ENCODE results near the gene ROBO1.

The ROBO1 gene

DNA sequence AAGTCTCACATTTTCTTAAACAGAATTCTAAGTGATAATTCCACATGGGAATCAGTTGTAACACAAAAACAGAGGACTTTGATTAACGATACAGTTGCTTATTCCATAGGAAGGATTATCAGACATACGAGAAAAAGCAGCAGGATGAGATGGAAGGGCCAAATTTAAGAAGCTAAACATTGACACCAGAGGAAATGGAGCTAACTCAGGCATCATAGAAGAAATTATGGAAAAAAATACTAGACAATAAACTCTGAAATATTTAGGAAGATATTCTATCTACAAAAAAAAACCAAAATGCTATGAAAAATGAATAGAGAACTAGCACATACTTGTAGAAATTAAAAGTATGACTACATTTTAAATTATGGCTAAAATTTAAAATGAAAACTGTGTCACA lies 776.1 kb downstream of the ROBO1 start:
- Histone ChIP-seq H3K27me3 (ENCODE audit: low read length) (no peaks in the 10 kb centered on the region), H3K27ac (ENCODE audit: low read depth, low read length) (no peak overlapping the region), H3K9ac (ENCODE audit: low read length) (no peak overlapping the region), H3K79me2 (ENCODE audit: insufficient read depth, low read length) (no peaks in the 10 kb centered on the region), H3F3A (ENCODE audit: insufficient read depth) (no peaks in the 10 kb centered on the region), H3K4me2 (ENCODE audit: low read depth, low read length, poor library complexity, severe bottlenecking) (no peak overlapping the region), H3K9me3 (ENCODE audit: insufficient read depth, low read length) (no peaks in the 10 kb centered on the region), H4K20me1 (ENCODE audit: low read depth, low read length) (no peaks in the 10 kb centered on the region), H3K9me2 (replicated peaks; ENCODE audit: insufficient read depth, low read length) (no peaks in the 10 kb centered on the region), H2AFZ (ENCODE audit: low read depth, low read length, severe bottlenecking) (no peak overlapping the region), H3K36me3 (ENCODE audit: low read length) (no peaks in the 10 kb centered on the region), H3K4me3 (ENCODE audit: insufficient read depth, low read length, poor library complexity, severe bottlenecking) (no peak overlapping the region)
- TF ChIP-seq, protein P1, sequence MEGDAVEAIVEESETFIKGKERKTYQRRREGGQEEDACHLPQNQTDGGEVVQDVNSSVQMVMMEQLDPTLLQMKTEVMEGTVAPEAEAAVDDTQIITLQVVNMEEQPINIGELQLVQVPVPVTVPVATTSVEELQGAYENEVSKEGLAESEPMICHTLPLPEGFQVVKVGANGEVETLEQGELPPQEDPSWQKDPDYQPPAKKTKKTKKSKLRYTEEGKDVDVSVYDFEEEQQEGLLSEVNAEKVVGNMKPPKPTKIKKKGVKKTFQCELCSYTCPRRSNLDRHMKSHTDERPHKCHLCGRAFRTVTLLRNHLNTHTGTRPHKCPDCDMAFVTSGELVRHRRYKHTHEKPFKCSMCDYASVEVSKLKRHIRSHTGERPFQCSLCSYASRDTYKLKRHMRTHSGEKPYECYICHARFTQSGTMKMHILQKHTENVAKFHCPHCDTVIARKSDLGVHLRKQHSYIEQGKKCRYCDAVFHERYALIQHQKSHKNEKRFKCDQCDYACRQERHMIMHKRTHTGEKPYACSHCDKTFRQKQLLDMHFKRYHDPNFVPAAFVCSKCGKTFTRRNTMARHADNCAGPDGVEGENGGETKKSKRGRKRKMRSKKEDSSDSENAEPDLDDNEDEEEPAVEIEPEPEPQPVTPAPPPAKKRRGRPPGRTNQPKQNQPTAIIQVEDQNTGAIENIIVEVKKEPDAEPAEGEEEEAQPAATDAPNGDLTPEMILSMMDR (IDR thresholded peaks at IDR 0.05; ENCODE audit: insufficient read depth, low read length, poor library complexity, severe bottlenecking), result no peak
- no peak for TF ChIP-seq EZH2phosphoT487 (conservative IDR thresholded peaks at IDR 0.05; ENCODE audit: low read length)

DNA sequence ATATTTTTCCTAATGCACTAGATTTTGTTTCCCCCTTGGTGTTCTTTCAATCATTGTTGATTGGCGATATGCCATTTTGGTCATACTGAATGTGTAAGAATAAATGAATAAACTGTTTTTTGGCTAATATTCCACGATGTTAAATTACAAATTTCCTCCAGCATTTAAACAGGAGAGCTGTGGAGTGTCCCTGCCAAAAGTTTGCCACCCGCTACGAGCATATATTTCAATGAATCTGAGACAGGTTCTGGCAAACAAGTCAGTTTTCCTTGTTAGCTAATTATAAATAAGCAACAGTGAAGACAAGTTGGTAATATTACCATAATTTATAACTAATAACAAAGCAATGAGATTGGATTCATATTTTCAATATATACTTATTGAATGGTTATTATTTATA lies 777.6 kb downstream of the ROBO1 start:
- Histone ChIP-seq H3K4me3 (ENCODE audit: insufficient read depth, low read length, poor library complexity, severe bottlenecking) (no peak overlapping the region), H4K20me1 (ENCODE audit: low read depth, low read length) (no peaks in the 10 kb centered on the region), H2AFZ (ENCODE audit: low read depth, low read length, severe bottlenecking) (no peak overlapping the region), H3K9me3 (ENCODE audit: insufficient read depth, low read length) (no peaks in the 10 kb centered on the region), H3F3A (ENCODE audit: insufficient read depth) (no peaks in the 10 kb centered on the region), H3K4me2 (ENCODE audit: low read depth, low read length, poor library complexity, severe bottlenecking) (no peak overlapping the region), H3K27ac (ENCODE audit: low read depth, low read length) (no peak overlapping the region), H3K36me3 (ENCODE audit: low read length) (no peaks in the 10 kb centered on the region), H3K27me3 (ENCODE audit: low read length) (no peaks in the 10 kb centered on the region), H3K9me2 (replicated peaks; ENCODE audit: insufficient read depth, low read length) (no peaks in the 10 kb centered on the region), H3K9ac (ENCODE audit: low read length) (no peak overlapping the region), H3K79me2 (ENCODE audit: insufficient read depth, low read length) (no peaks in the 10 kb centered on the region)
- TF ChIP-seq, protein P1 (IDR thresholded peaks at IDR 0.05; ENCODE audit: insufficient read depth, low read length, poor library complexity, severe bottlenecking), result no peak

DNA sequence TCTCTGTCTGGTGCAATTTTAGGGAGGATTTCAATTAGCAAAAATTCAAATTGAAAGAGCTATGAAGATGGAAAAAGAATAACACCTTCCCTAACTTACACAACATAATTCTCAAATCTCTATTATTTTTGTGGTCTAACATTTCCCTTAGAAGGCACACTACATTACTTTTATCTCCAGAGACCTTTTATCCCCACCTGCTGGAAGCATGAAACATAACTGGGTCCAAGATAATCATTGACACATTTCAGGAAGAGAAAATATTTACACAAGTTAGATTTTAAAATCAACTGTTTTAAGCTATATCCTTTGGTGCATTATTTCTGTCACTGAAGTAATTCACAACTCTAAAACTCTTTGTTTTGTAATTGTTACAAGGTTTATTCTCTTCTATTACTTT lies 779.5 kb downstream of the ROBO1 start:
- Histone ChIP-seq H2AFZ (ENCODE audit: low read depth, low read length, severe bottlenecking) (no peak overlapping the region), H3K9me3 (ENCODE audit: insufficient read depth, low read length) (no peaks in the 10 kb centered on the region), H3K9me2 (replicated peaks; ENCODE audit: insufficient read depth, low read length) (no peaks in the 10 kb centered on the region; the same call in 1 of the 2 replicates), H3K79me2 (ENCODE audit: insufficient read depth, low read length) (no peaks in the 10 kb centered on the region), H3F3A (ENCODE audit: insufficient read depth) (no peaks in the 10 kb centered on the region), H3K4me3 (ENCODE audit: insufficient read depth, low read length, poor library complexity, severe bottlenecking) (no peak overlapping the region), H3K36me3 (ENCODE audit: low read length) (no peaks in the 10 kb centered on the region), H4K20me1 (ENCODE audit: low read depth, low read length) (no peaks in the 10 kb centered on the region), H3K4me2 (ENCODE audit: low read depth, low read length, poor library complexity, severe bottlenecking) (no peak overlapping the region), H3K27ac (ENCODE audit: low read depth, low read length) (no peak overlapping the region), H3K27me3 (ENCODE audit: low read length) (no peaks in the 10 kb centered on the region), H3K9ac (ENCODE audit: low read length) (no peak overlapping the region)
- no peak for TF ChIP-seq EZH2phosphoT487 (conservative IDR thresholded peaks at IDR 0.05; ENCODE audit: low read length)
- TF ChIP-seq, protein P1 (IDR thresholded peaks at IDR 0.05; ENCODE audit: insufficient read depth, low read length, poor library complexity, severe bottlenecking), result no peak
